Peyer's patch (tissue), 4 donors: ENCODE results near the gene EZH1. TPM values are rescaled to one million over a fixed set of nuclear protein-coding genes. Genes with fewer than 3 reads are reported as not detected.

ENCODE experiments used
- DNase-seq, 3 donors: peaks; one replicate each; pipeline ENCODE4 v3.0.0-alpha.2; 2017 to 2019
- H3K27ac ChIP-seq, 4 donors: fragments of 200-600 bp; sonication (generic); one replicate each; pipeline ENCODE4 v1.5.1; 2016 to 2019
- H3K27me3 ChIP-seq, 2 donors: fragments of 200-600 bp; sonication (generic); one replicate each; pipeline ENCODE4 v1.5.1; 2019
- H3K36me3 ChIP-seq, 3 donors: fragments of 200-600 bp; sonication (generic); one replicate each; pipeline ENCODE4 v1.5.1; 2016 to 2019
- H3K4me1 ChIP-seq, 4 donors: fragments of 200-600 bp; sonication (generic); one replicate each; pipeline ENCODE4 v1.5.1; 2016 to 2019
- H3K4me3 ChIP-seq, 4 donors: fragments of 200-600 bp; sonication (generic); 1 replicate in 3 of 4; 2 replicates in 1 of 4; pipeline ENCODE4 v1.5.1; 2016 to 2019; ENCODE audit warnings: mild to moderate bottlenecking in 1 of 4
- H3K9me3 ChIP-seq, 4 donors: fragments of 200-600 bp; sonication (generic); one replicate each; pipeline ENCODE4 v1.5.1; 2016 to 2019; ENCODE audit warnings: mild to moderate bottlenecking in 1 of 4
- POLR2A ChIP-seq, 2 donors: fragments of 450-650 bp; IDR thresholded peaks; one replicate each; pipeline ENCODE4 v1.5.1; 2017; ENCODE audit warnings: antibody characterized with exemption in 2 of 2, mild to moderate bottlenecking in 2 of 2, moderate library complexity in 2 of 2
- total RNA-seq, 4 donors: library from RNA; depleted of rRNA; stranded (reverse); fragments of >200 nt; gene quantifications; one replicate each; pipeline ENCODE4 v1.1.0, GENCODE V29; 2016
- TF ChIP-seq, protein P1 (sequence below), 6 experiments: fragments of 450-650 bp in 4 of 6; fragments of 200-600 bp in 2 of 6; sonication (generic) in 1 of 6; IDR thresholded peaks; one replicate each; pipeline ENCODE4 v1.5.1; 2017 to 2019; ENCODE audit warnings: antibody characterized with exemption in 6 of 6, mild to moderate bottlenecking in 3 of 6, moderate library complexity in 1 of 6

Gene EZH1
- total RNA-seq, 4 donors from 2014 or later, result 33.5 to 120 (median 64.4) TPM

DNA sequence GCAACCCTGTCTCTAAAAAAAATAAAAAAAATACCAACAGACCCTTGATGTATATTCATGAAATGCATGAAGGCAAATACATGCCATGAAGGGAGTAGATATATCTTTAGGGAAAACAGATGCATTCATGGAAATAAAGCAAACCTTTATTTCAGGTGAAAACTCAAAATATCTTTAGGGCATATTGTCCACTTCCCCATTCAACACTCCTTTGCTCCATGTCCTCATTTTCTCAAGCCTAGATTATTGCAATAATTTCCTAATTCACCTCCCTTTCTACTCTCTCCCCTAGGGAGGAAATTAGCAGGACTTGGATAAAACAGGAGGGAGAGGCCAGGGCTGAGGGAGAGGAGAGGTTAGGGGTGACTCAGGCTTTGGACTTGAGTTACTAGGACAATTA lies 22.7 kb upstream of the EZH1 start:
- Histone ChIP-seq H3K4me1 (no peaks in the 10 kb centered on the region), H3K4me3 (no peak overlapping the region), H3K9me3 (no peaks in the 10 kb centered on the region), H3K27me3 (no peaks in the 10 kb centered on the region), H3K27ac (no peak overlapping the region), H3K36me3 (no peaks in the 10 kb centered on the region)
- no peak for DNase-seq
- TF ChIP-seq POLR2A (IDR thresholded peaks at IDR 0.05), result no peak
- TF ChIP-seq, protein P1, sequence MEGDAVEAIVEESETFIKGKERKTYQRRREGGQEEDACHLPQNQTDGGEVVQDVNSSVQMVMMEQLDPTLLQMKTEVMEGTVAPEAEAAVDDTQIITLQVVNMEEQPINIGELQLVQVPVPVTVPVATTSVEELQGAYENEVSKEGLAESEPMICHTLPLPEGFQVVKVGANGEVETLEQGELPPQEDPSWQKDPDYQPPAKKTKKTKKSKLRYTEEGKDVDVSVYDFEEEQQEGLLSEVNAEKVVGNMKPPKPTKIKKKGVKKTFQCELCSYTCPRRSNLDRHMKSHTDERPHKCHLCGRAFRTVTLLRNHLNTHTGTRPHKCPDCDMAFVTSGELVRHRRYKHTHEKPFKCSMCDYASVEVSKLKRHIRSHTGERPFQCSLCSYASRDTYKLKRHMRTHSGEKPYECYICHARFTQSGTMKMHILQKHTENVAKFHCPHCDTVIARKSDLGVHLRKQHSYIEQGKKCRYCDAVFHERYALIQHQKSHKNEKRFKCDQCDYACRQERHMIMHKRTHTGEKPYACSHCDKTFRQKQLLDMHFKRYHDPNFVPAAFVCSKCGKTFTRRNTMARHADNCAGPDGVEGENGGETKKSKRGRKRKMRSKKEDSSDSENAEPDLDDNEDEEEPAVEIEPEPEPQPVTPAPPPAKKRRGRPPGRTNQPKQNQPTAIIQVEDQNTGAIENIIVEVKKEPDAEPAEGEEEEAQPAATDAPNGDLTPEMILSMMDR (IDR thresholded peaks at IDR 0.05), result no peak

DNA sequence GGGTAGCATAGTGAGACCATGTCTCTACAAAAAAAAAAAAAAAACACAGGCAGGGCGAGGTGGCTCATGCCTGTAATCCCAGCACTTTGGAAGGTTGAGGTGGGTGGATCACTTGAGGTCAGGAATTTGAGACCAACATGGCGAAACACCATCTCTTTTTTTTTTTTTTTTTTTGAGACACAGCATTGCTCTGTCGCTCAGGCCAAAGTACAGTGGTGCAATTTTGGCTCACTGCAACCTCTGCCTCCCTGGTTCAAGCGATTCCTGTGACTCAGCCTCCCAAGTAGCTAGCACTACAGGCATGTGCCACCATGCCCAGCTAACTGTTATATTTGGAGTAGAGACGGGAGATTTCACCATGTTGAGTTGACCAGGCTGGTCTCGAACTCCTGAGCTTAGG lies 21.3 kb upstream of the EZH1 start:
- H3K4me1 ChIP-seq, result peaks cover 0 to 6% (median 4%) of the 10 kb centered on the region in 4 donors
- H3K9me3 ChIP-seq, result no peaks in the 10 kb centered on the region
- no peak for DNase-seq
- H3K27ac ChIP-seq, result no peak overlapping the region
- no peaks in the 10 kb centered on the region for H3K36me3 ChIP-seq
- TF ChIP-seq, protein P1 (IDR thresholded peaks at IDR 0.05), result no peak
- TF ChIP-seq POLR2A (IDR thresholded peaks at IDR 0.05), result no peak
- no peak overlapping the region for H3K4me3 ChIP-seq
- no peaks in the 10 kb centered on the region for H3K27me3 ChIP-seq

DNA sequence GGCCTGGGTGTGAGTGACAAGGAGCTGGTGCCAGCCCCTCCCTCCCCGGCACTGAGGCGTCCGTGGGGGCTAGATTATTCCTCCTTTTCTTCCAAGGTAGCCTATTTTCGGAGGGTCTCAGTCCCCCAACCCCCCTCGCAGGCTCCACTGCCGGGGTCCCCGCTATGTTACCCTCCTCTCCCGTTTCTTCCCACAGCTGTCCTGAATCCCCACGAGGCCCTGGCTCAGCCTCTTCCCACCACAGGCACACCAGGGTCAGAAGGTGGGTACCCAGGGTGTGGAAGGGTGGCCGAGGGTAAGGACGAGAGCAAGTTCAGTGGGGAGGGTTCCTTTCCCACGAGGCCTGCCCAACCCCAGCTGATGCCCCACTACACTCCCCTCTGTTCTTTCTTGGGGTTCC lies 16.8 kb upstream of the EZH1 start:
- Histone ChIP-seq H3K27me3 (peaks cover 0 to 8% of the 10 kb centered on the region in 2 donors), H3K36me3 (no peaks in the 10 kb centered on the region), H3K4me1 (peaks cover 0 to 16% (median 8%) of the 10 kb centered on the region in 4 donors), H3K9me3 (no peaks in the 10 kb centered on the region), H3K4me3 (peak overlapping the region; percentile 40 to 61 (median 56)), H3K27ac (peak overlapping the region in 3 of 4 donors; percentile 29 to 60 (median 40))
- TF ChIP-seq POLR2A (IDR thresholded peaks at IDR 0.05), result no peak
- TF ChIP-seq, protein P1 (IDR thresholded peaks at IDR 0.05), result no peak
- DNase-seq, result no peak

DNA sequence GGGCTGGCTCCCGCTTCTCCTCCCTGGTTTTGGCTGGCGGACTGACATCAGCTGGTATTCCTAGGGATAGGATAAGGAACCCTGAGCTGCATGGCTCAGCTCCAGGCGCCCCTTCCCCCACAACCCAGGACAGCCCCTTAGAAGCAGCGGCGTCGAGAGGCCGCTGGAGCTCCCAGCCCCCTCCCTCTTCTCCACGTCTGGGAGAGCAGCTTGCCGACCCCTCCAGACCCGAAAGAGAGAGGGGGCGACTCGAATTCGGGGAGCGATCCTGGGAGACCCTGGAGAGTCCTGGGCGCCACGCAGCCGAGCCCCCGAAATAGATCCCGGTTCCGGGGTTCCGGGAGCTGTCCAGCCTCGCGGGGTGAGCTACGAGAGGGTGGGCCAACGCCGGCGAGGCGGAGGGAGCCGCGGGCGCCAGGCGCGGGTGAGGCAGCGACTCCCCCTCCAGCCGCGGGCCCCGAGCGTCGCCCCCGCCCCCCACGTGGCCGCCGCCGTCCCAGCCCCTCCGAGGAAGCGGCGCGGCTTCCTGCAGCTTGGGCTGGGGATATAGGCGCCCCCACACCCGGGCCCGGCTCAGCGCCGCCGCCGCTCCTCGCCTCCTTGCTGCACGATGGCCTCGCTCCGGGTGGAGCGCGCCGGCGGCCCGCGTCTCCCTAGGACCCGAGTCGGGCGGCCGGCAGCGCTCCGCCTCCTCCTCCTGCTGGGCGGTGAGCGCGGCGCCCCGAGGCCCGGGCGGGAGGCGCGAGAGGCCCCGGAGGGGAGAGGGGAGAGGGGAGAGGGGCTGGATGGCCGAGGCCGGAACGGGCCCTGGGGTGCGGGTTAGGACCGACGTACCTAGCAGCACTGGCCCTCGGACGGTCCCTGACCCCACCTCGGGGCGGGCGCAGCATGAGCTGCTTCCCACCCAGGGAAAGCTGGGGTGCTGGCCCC lies 16.1 kb upstream of the EZH1 start, which contains the start of gene RAMP2:
RAMP2 (plus strand) TSS at position 576 of the 930 bp plus-strand sequence; CDS start at position 611, 35 bp downstream.
- peak within 1 kb of the TSS in 3 of 4 donors; percentile 29 to 60 (median 40) for H3K27ac ChIP-seq
- DNase-seq, result no peak

DNA sequence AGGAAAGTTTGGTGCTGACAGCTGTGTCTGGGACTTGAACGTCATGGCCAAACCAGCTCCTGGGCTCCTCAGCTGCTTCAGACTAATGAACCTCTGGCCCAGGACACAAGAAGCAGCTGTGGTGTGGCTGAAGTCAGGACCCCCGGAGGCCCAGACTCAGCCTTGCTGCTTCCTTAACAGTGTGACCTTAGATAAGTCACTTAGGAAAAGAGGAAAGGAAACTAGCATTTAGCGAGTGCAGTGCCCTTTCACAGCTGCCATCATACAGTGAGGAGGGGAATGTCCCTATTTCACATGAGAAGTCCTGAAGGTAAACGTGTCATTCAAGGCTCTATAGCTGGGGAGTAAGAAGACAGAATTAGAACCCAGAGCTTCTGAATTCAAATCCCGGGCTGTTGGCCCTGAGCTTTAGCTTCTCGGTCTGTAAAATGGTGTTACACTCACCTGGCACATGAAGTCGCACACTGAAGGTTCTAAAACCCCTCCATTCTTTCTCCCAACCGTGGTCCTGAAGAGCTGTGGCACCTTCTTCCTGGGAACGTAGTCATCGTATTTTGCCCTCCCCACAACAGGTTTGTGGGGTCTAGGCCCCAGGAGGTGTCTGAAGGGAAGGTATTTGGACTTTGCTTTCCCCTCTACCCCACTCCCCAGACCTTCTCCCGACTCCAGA lies 15.3 kb upstream of the EZH1 start:
- Histone ChIP-seq H3K4me3 (peak overlapping the region in 3 of 4 donors; percentile 52 to 61 (median 60)), H3K9me3 (no peaks in the 10 kb centered on the region), H3K27ac (peak overlapping the region in 1 of 4 donors; percentile 40), H3K27me3 (peaks cover 0 to 8% of the 10 kb centered on the region in 2 donors), H3K36me3 (no peaks in the 10 kb centered on the region), H3K4me1 (peaks cover 0 to 16% (median 8%) of the 10 kb centered on the region in 4 donors)
- no peak for TF ChIP-seq POLR2A (IDR thresholded peaks at IDR 0.05)
- TF ChIP-seq, protein P1 (IDR thresholded peaks at IDR 0.05), result no peak
- DNase-seq, result no peak

More for the DNA sequence above, 16.1 kb upstream of the EZH1 start, which contains the start of gene RAMP2:
- TF ChIP-seq, protein P1 (IDR thresholded peaks at IDR 0.05), result no peak
- TF ChIP-seq POLR2A (IDR thresholded peaks at IDR 0.05), result no peak
- no peaks in the 10 kb centered on the region for H3K9me3 ChIP-seq
- H3K4me1 ChIP-seq, result peaks cover 0 to 16% (median 8%) of the 10 kb centered on the region in 4 donors
- peaks cover 0 to 8% of the 10 kb centered on the region in 2 donors for H3K27me3 ChIP-seq
- peak within 1 kb of the TSS; percentile 40 to 61 (median 56) for H3K4me3 ChIP-seq
- H3K36me3 ChIP-seq, result no peaks in the 10 kb centered on the region
